ENCODE results near the gene CCDC69.

DNA sequence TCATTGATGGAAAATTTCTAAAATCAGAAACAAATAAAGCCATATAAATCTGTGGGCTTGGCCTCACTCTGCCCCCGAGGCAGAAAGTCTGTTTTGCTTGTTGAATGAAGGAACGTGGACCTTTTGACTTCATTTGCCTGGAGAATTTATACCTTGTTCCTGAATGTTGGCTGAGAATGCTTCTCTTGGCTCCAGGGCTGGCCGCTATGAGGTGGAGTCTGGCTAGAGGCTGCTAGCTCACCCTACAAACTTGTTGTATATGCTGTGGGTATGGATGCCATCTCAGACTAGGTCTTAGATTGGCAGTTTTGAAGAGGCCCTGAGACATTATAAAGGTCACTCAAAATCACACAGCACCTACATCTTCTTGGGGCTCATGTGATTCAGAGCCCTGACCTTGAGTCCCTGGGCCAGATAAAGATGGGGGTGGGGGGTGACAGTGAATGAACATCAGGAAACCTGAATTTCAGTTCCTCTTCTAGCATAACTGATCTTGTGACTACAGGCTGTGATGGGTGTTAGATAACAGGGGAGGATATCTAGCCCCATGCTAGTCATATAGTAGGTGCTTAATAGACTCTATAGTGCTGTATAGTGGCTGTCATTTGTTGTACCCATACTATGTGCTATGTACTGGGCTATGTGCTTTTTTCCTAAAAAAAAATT is 31.9 kb upstream of the CCDC69 start:
- TF ChIP-seq, protein P1, sequence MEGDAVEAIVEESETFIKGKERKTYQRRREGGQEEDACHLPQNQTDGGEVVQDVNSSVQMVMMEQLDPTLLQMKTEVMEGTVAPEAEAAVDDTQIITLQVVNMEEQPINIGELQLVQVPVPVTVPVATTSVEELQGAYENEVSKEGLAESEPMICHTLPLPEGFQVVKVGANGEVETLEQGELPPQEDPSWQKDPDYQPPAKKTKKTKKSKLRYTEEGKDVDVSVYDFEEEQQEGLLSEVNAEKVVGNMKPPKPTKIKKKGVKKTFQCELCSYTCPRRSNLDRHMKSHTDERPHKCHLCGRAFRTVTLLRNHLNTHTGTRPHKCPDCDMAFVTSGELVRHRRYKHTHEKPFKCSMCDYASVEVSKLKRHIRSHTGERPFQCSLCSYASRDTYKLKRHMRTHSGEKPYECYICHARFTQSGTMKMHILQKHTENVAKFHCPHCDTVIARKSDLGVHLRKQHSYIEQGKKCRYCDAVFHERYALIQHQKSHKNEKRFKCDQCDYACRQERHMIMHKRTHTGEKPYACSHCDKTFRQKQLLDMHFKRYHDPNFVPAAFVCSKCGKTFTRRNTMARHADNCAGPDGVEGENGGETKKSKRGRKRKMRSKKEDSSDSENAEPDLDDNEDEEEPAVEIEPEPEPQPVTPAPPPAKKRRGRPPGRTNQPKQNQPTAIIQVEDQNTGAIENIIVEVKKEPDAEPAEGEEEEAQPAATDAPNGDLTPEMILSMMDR (IDR thresholded peaks at IDR 0.05 in 2 of 3, conservative IDR thresholded peaks at IDR 0.05 in 1 of 3; ENCODE audit: control insufficient read depth in 2 of 3, extremely low read depth in 1 of 3, insufficient read depth in 1 of 3, low read depth in 3 of 3, low read length in 3 of 3), result no peak
- peak; percentile 51; the same call in 1 of the 2 replicates for TF ChIP-seq TAF1 (IDR thresholded peaks at IDR 0.05; ENCODE audit: borderline replicate concordance, low read depth, low read length)
- TF ChIP-seq EP300 (IDR thresholded peaks at IDR 0.05; ENCODE audit: borderline replicate concordance in 1 of 2, control insufficient read depth in 1 of 2, low read depth in 2 of 2, low read length in 2 of 2), result peak; percentile 54 to 76; a peak in 2 of 4 replicates
- TF ChIP-seq, protein P2, sequence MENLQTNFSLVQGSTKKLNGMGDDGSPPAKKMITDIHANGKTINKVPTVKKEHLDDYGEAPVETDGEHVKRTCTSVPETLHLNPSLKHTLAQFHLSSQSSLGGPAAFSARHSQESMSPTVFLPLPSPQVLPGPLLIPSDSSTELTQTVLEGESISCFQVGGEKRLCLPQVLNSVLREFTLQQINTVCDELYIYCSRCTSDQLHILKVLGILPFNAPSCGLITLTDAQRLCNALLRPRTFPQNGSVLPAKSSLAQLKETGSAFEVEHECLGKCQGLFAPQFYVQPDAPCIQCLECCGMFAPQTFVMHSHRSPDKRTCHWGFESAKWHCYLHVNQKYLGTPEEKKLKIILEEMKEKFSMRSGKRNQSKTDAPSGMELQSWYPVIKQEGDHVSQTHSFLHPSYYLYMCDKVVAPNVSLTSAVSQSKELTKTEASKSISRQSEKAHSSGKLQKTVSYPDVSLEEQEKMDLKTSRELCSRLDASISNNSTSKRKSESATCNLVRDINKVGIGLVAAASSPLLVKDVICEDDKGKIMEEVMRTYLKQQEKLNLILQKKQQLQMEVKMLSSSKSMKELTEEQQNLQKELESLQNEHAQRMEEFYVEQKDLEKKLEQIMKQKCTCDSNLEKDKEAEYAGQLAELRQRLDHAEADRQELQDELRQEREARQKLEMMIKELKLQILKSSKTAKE (IDR thresholded peaks at IDR 0.05; ENCODE audit: low read depth, poor library complexity, severe bottlenecking), result peak; percentile 73
- TF ChIP-seq, protein P3, sequence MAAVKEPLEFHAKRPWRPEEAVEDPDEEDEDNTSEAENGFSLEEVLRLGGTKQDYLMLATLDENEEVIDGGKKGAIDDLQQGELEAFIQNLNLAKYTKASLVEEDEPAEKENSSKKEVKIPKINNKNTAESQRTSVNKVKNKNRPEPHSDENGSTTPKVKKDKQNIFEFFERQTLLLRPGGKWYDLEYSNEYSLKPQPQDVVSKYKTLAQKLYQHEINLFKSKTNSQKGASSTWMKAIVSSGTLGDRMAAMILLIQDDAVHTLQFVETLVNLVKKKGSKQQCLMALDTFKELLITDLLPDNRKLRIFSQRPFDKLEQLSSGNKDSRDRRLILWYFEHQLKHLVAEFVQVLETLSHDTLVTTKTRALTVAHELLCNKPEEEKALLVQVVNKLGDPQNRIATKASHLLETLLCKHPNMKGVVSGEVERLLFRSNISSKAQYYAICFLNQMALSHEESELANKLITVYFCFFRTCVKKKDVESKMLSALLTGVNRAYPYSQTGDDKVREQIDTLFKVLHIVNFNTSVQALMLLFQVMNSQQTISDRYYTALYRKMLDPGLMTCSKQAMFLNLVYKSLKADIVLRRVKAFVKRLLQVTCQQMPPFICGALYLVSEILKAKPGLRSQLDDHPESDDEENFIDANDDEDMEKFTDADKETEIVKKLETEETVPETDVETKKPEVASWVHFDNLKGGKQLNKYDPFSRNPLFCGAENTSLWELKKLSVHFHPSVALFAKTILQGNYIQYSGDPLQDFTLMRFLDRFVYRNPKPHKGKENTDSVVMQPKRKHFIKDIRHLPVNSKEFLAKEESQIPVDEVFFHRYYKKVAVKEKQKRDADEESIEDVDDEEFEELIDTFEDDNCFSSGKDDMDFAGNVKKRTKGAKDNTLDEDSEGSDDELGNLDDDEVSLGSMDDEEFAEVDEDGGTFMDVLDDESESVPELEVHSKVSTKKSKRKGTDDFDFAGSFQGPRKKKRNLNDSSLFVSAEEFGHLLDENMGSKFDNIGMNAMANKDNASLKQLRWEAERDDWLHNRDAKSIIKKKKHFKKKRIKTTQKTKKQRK (IDR thresholded peaks at IDR 0.05; ENCODE audit: low read depth, low read length), result no peak
- no peak for TF ChIP-seq ZSCAN29 (IDR thresholded peaks at IDR 0.05)
- TF ChIP-seq, protein P4, sequence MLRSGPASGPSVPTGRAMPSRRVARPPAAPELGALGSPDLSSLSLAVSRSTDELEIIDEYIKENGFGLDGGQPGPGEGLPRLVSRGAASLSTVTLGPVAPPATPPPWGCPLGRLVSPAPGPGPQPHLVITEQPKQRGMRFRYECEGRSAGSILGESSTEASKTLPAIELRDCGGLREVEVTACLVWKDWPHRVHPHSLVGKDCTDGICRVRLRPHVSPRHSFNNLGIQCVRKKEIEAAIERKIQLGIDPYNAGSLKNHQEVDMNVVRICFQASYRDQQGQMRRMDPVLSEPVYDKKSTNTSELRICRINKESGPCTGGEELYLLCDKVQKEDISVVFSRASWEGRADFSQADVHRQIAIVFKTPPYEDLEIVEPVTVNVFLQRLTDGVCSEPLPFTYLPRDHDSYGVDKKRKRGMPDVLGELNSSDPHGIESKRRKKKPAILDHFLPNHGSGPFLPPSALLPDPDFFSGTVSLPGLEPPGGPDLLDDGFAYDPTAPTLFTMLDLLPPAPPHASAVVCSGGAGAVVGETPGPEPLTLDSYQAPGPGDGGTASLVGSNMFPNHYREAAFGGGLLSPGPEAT (IDR thresholded peaks at IDR 0.05; ENCODE audit: low read depth), result peak; percentile 75
- TF ChIP-seq, protein P5, sequence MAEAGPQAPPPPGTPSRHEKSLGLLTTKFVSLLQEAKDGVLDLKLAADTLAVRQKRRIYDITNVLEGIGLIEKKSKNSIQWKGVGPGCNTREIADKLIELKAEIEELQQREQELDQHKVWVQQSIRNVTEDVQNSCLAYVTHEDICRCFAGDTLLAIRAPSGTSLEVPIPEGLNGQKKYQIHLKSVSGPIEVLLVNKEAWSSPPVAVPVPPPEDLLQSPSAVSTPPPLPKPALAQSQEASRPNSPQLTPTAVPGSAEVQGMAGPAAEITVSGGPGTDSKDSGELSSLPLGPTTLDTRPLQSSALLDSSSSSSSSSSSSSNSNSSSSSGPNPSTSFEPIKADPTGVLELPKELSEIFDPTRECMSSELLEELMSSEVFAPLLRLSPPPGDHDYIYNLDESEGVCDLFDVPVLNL (IDR thresholded peaks at IDR 0.05; ENCODE audit: low read depth, low read length), result no peak
- TF ChIP-seq POLR2AphosphoS5 (IDR thresholded peaks at IDR 0.05; ENCODE audit: low read length), result no peak; the same call in 1 of the 2 replicates
- TF ChIP-seq SREBF2 (IDR thresholded peaks at IDR 0.05; ENCODE audit: low read length), result no peak

All from GM12878 (cell line).